ENCODE results near the gene ARHGAP25. TPM values are rescaled to one million over a fixed set of nuclear protein-coding genes. Genes with fewer than 3 reads are reported as not detected.

The ARHGAP25 gene
- total RNA-seq, 3 donors from 2014 or later (not counting 1 experiment from before 2014, with no cell fraction given) = 122 to 180 (median 155) TPM

GRCh38 chr2:68769586-68770270 is 35.1 kb downstream of the ARHGAP25 start:
- no peak for ATAC-seq
- no peaks in the 10 kb centered on the region for H3K27me3 ChIP-seq (ENCODE audit: control insufficient read depth, insufficient read depth, low read length)
- peak overlapping the region; percentile 81 for H3K4me3 Mint-ChIP-seq

GRCh38 chr2:68770271-68771111 is 35.9 kb downstream of the ARHGAP25 start:
- Histone ChIP-seq H3K27me3 (ENCODE audit: control insufficient read depth, insufficient read depth, low read length) (no peaks in the 10 kb centered on the region), H3K27ac (ENCODE audit: low read length) (peak overlapping the region; percentile 96), H3K36me3 (ENCODE audit: control insufficient read depth, insufficient read depth, low read length) (no peaks in the 10 kb centered on the region), H3K9me3 (ENCODE audit: control insufficient read depth, insufficient read depth, low read length) (no peaks in the 10 kb centered on the region), H3K4me3 (ENCODE audit: low read length) (no peak overlapping the region), H3K4me1 (ENCODE audit: control insufficient read depth, insufficient read depth, low read length) (peaks cover 92% of the 10 kb centered on the region)
- Mint-ChIP-seq H3K27me3 (ENCODE audit: low read depth in 2 of 2) (peaks cover 0 to 4% of the 10 kb centered on the region in 2 donors), H3K4me3 (peak overlapping the region; percentile 81), H3K9me3 (peaks cover 0 to 3% of the 10 kb centered on the region in 2 donors), H3K36me3 (no peaks in the 10 kb centered on the region), H3K27ac (peak overlapping the region in 1 of 2 donors; percentile 93), H3K4me1 (peaks cover 100% of the 10 kb centered on the region in 2 donors)
- intact Hi-C loops (cut with micrococcal nuclease) = loop anchor here (1.0 to 5.0 kb wide), 3 partner anchors 8 to 37 kb away; no protein-coding TSS in a partner anchor
- no peak for TF ChIP-seq CTCF (IDR thresholded peaks at IDR 0.05)
- ATAC-seq (peak in 1 of 3 donors; percentile 1), DNase-seq (peak in 1 of 2 donors; percentile 70)
- 3% methylated on average over 3 of the region's 6 CpGs for WGBS (ENCODE audit: insufficient coverage)

More at GRCh38 chr2:68769586-68770270, 35.1 kb downstream of the ARHGAP25 start:
- no peaks in the 10 kb centered on the region for H3K9me3 ChIP-seq (ENCODE audit: control insufficient read depth, insufficient read depth, low read length)
- H3K4me3 ChIP-seq (ENCODE audit: low read length) = no peak overlapping the region
- Mint-ChIP-seq H3K36me3 (no peaks in the 10 kb centered on the region), H3K27me3 (ENCODE audit: low read depth in 2 of 2) (peaks cover 0 to 4% of the 10 kb centered on the region in 2 donors), H3K27ac (peak overlapping the region in 1 of 2 donors; percentile 93), H3K4me1 (peaks cover 100% of the 10 kb centered on the region in 2 donors), H3K9me3 (peaks cover 0 to 3% of the 10 kb centered on the region in 2 donors)
- H3K27ac ChIP-seq (ENCODE audit: low read length) = peak overlapping the region; percentile 96
- peak in 1 of 2 donors; percentile 74 for DNase-seq
- TF ChIP-seq CTCF (IDR thresholded peaks at IDR 0.05) = no peak
- H3K4me1 ChIP-seq (ENCODE audit: control insufficient read depth, insufficient read depth, low read length) = peaks cover 94% of the 10 kb centered on the region
- H3K36me3 ChIP-seq (ENCODE audit: control insufficient read depth, insufficient read depth, low read length) = no peaks in the 10 kb centered on the region
- intact Hi-C loops (cut with micrococcal nuclease) = loop anchor here (1.0 to 5.0 kb wide), 4 partner anchors 7 to 402 kb away; partner anchors contain the start of gene PLEK
- WGBS (ENCODE audit: insufficient coverage) = 66% methylated on average over 6 of the region's 6 CpGs

GRCh38 chr2:68771211-68771751 is 36.7 kb downstream of the ARHGAP25 start:
- intact Hi-C loops (cut with micrococcal nuclease) = loop anchor here (1.0 to 5.0 kb wide), 2 partner anchors 20 to 36 kb away; no protein-coding TSS in a partner anchor
- peaks cover 90% of the 10 kb centered on the region for H3K4me1 ChIP-seq (ENCODE audit: control insufficient read depth, insufficient read depth, low read length)
- H3K9me3 Mint-ChIP-seq = peaks cover 0 to 3% of the 10 kb centered on the region in 2 donors
- peak; percentile 48 to 56 for DNase-seq
- no peak overlapping the region for H3K4me3 ChIP-seq (ENCODE audit: low read length)
- peak; percentile 27 to 34 (median 32) for ATAC-seq
- H3K27me3 Mint-ChIP-seq (ENCODE audit: low read depth in 2 of 2) = peaks cover 0 to 4% of the 10 kb centered on the region in 2 donors
- H3K4me1 Mint-ChIP-seq = peaks cover 100% of the 10 kb centered on the region in 2 donors
- no peaks in the 10 kb centered on the region for H3K9me3 ChIP-seq (ENCODE audit: control insufficient read depth, insufficient read depth, low read length)
- WGBS (ENCODE audit: insufficient coverage) = 31% methylated on average over 3 of the region's 3 CpGs
- no peaks in the 10 kb centered on the region for H3K27me3 ChIP-seq (ENCODE audit: control insufficient read depth, insufficient read depth, low read length)
- H3K27ac Mint-ChIP-seq = peak overlapping the region in 1 of 2 donors; percentile 93
- no peak for TF ChIP-seq CTCF (IDR thresholded peaks at IDR 0.05)
- peak overlapping the region; percentile 81 for H3K4me3 Mint-ChIP-seq
- peaks cover under 1% of the 10 kb centered on the region for H3K36me3 ChIP-seq (ENCODE audit: control insufficient read depth, insufficient read depth, low read length)
- H3K36me3 Mint-ChIP-seq = peaks cover 3% of the 10 kb centered on the region
- peak overlapping the region; percentile 96 for H3K27ac ChIP-seq (ENCODE audit: low read length)
